Adrenal gland (tissue), 5 donors: ENCODE results near the gene ANO7.

Experiments used
- POLR2A ChIP-seq, 2 donors: fragments of 450-650 bp; IDR thresholded peaks; one replicate each; pipeline ENCODE4 v1.6.1; 2017; ENCODE audit warnings: antibody characterized with exemption in 2 of 2, mild to moderate bottlenecking in 2 of 2, moderate library complexity in 1 of 2
- TF ChIP-seq, protein P1 (sequence below), 6 experiments: fragments of 450-650 bp in 4 of 6; fragments of 200-600 bp in 2 of 6; sonication (generic) in 1 of 6; IDR thresholded peaks; 1 replicate in 5 of 6; 2 replicates in 1 of 6; pipeline versions ENCODE4 v1.5.1 to v1.8.0; 2016 to 2021; ENCODE audit warnings: antibody characterized with exemption in 6 of 6, mild to moderate bottlenecking in 2 of 6, moderate library complexity in 1 of 6
- donor health status: DM: no; HTN: no; CAD: no.

DNA sequence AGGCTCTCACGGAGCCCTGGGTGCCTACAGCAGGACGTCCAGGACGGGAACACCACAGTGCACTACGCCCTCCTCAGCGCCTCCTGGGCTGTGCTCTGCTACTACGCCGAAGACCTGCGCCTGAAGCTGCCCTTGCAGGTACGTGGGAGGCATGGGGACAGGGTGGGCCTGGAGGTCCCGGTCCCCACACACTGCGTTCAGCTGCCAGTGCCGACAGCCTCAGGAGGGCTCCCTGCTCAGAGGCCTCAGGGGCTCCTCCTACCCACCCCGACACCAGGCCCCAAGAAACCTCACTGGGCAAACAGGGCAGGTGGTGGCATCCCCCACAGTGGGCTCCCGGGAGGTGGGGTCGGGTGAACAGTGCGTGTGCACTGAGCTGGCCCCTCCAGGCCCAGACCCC lies 10.8 kb downstream of the ANO7 start:
- no peak for TF ChIP-seq POLR2A (IDR thresholded peaks at IDR 0.05)
- TF ChIP-seq, protein P1, sequence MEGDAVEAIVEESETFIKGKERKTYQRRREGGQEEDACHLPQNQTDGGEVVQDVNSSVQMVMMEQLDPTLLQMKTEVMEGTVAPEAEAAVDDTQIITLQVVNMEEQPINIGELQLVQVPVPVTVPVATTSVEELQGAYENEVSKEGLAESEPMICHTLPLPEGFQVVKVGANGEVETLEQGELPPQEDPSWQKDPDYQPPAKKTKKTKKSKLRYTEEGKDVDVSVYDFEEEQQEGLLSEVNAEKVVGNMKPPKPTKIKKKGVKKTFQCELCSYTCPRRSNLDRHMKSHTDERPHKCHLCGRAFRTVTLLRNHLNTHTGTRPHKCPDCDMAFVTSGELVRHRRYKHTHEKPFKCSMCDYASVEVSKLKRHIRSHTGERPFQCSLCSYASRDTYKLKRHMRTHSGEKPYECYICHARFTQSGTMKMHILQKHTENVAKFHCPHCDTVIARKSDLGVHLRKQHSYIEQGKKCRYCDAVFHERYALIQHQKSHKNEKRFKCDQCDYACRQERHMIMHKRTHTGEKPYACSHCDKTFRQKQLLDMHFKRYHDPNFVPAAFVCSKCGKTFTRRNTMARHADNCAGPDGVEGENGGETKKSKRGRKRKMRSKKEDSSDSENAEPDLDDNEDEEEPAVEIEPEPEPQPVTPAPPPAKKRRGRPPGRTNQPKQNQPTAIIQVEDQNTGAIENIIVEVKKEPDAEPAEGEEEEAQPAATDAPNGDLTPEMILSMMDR (IDR thresholded peaks at IDR 0.05), result no peak
